ENCODE results near the gene KRTAP3-3.

KRTAP3-3 gene

GRCh38 chr17:40956401-40957254, 37.3 kb downstream of the KRTAP3-3 start:
- no peak for DNase-seq

GRCh38 chr17:40953881-40954280, 40.1 kb downstream of the KRTAP3-3 start:
- no peak for DNase-seq

GRCh38 chr17:40952661-40953060, 41.3 kb downstream of the KRTAP3-3 start:
- no peak for DNase-seq

GRCh38 chr17:40952154-40952553, 41.8 kb downstream of the KRTAP3-3 start:
- no peak for DNase-seq

- no peak for DNase-seq
Observed at GRCh38 chr17:40951011-40951622, 42.8 kb downstream of the KRTAP3-3 start.

- no peak for DNase-seq
Observed at GRCh38 chr17:40950176-40950575, 43.8 kb downstream of the KRTAP3-3 start.

- DNase-seq, result no peak
Observed at GRCh38 chr17:40949418-40949817, 44.5 kb downstream of the KRTAP3-3 start.

GRCh38 chr17:40947929-40948328, 46.0 kb downstream of the KRTAP3-3 start:
- no peak for DNase-seq

- DNase-seq, result no peak
Observed at GRCh38 chr17:40945414-40945813, 48.5 kb downstream of the KRTAP3-3 start.

- no peak for DNase-seq
Observed at GRCh38 chr17:40944531-40944930, 49.4 kb downstream of the KRTAP3-3 start.

Measured in activated CD4-positive, alpha-beta T cell treated with anti-CD3 and anti-CD28 coated beads, Interleukin-2, amount 50 U/mL, for 16 hours (primary cell).